A549 treated with Hydrocortisone at 1 μM for 4 hours (cell line): ENCODE data around the gene ZNF614. TPM values are rescaled to one million over a fixed set of nuclear protein-coding genes. Genes with fewer than 3 reads are reported as not detected.

Source experiments
- total RNA-seq: library from RNA; stranded (reverse); fragments of 200-300 nt; extraction: Qiagen RNA extraction; gene quantifications from 5 replicates; pipeline ENCODE4 v1.2.3, GENCODE V29; 2022

ZNF614 gene
- 2.5 to 3.8 TPM (median 3.1 TPM) in 5 replicates for total RNA-seq

DNA sequence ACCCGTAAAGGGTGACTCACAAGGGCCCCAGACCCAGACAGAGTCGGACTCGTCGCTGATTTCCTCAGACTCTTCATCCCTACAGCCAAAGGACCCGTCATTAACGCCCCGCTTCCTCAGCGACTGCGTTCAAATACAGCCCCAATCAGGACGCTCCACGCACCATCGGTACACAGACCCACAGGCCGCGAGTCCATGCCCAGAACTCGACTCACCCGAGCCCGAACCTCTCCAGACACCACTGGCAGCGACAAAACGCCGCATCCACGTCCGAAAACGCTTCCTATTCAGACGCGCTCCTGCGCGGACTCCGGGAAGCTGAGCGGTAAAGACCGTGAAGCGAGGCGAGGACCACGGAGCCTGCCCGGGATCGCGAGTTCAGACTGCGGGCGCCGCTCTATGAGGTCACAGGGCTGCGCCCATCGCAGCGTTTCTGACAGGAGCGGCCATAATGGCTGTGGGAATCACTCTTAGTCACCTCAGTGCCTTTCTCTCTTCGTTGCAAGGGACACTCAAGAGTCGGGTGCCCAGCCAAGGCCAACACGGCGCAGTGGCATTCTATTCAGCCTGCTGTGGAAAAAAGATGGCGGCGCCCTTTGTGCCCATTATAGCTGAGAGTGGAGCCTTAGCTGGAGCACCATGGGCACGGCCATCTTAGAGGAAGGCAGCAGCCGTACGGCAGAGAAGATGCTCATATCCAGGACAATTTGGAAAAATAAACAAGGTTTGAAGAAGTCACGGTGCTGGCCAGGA lies at the start of gene ZNF614:
Gene ZNF614, minus strand, starts transcription at position 353 of the 753 bp plus-strand sequence. CDS start 2,634 bp downstream, outside the sequence.

DNA sequence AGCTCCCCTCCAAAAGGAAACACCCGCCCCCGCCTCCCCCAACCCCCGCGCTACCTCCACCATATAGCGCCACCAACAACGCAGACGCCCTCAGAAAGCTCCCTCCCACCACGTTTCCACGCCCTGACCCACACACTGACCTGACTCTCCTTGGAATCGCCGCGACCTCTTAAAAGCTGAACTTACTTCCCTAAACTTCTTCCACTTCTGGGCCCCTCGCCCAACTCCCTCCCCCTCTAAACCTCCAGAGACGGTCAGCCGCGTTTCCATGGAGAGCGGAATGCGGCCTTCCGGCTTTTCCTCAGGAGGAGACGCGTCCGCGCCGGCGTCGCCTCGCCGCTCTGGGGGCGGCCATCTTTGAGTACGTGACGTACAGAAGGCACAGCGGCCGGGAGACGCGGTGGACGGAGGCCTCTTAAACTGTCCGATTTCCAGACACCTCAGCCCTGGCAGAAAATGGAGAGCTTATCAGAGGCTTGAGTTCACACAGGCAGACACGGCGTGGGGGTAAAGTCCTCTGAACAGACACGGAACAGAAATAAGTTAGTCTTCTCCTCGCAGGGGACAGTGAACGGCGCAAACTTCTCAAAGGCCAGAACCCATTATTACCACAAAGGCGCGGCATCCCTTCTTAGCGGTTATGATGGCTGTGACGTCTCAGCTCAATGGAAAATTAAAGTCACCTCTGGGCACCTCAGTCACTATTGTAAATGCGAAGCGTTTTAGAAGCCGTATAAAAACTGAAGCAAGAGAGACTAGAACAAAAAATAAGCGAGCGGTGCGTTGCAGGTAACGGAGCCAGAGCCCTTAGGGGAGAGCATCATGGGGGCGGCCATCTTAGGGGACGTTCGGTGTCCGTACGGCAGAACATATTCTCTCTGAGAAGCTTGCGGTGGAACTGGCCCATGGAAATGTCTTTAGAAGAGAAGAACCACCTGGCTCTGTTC lies 20.6 kb upstream of the ZNF614 start, which contains the start of gene ZNF432:
Gene ZNF432, minus strand, starts transcription at position 284 of the 947 bp plus-strand sequence. CDS start 1,970 bp downstream, outside the sequence.

DNA sequence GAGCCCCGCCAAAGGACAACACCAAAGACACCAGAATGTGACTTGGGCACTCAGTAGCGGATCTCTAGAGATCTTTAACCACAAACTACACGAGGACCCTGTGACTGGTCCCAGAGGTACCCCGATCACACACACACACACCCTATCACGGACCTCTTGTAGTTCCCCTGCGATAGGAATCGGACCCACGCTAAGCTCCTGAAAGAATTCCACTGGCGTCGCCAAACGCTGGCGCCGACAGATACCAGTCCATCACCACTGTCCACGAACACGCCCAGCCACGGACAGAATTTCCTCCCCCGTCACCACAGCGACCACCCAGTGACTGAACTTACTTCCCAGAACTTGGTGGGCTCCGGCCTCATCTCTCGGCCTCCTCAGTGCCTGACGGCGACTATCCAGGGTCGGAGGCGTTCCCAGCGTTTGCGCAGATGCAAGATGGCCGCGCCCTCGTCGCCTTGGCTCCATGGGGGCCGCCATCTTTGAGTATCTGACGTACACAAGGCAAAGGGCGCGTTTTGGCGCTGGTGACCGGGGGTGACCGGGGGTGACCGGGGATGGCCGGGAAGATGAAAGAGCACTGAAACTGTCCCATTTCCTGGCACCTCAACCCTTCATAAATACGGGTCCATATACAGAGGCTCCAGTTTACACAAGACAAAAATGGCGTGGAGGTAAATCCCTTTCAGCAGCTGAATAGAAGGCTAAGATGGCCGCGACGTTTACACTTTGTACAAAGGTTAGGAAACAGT lies 20.2 kb downstream of the ZNF614 start, which contains the start of gene ZNF615:
Gene ZNF615, minus strand, starts transcription at position 406 of the 752 bp plus-strand sequence. CDS start 4,500 bp downstream, outside the sequence.

DNA sequence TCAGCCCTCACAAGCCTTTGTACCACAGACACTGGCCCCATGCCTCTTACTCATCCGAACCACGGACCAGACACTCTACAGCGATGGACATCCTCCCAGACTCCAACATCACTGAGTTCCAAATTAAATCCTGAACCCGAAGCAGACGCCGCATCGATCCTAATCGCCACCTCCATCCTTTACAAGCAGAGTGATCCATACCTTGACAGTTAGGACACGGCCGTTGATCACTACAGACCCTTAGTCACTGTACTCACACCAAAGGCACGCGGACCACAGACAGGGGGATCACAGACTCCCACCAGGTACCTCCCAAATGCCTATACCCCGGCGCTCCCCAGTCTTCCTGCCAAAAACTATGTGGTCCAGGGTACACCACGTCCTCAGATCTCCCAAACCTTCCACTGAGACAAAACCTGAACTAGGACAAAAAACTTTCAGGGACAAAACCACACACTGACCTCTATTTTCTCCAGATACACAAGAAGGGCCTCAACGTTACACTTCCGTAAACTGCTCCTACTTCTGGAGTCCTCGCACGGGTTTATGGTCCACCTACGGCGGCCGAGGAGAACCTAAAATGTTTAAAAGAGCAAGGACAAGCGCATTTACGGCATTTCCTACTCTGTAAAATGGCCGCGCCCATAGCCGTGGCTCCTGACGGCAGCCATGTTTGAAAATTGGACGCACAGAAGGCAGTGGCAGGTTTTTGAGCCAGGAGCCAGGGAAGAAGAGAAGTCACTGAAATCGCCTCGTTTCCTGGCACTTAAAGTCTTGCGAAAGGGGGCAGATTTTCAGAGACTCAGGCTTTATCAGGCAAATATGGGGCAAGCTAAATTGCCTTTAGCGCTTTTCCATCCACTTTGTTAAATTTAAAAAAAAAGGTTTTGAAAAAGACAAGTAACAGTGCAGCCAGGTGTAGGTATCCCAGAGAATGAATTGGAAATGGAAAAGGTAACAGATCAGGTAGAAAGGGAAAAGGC lies 41.6 kb downstream of the ZNF614 start, which contains the start of gene ZNF350:
Gene ZNF350, minus strand, starts transcription at position 532 of the 983 bp plus-strand sequence. CDS start 12,480 bp downstream, outside the sequence.

Other genes with a start within 250 kb of the ZNF614 start
- not detected in 5 replicates for gene FPR3, start 233.2 kb downstream of the ZNF614 start, total RNA-seq
- gene ZNF577, start 140.4 kb downstream of the ZNF614 start, total RNA-seq, result 0.08 to 0.17 TPM (median 0.09 TPM) in 4 of 5 replicates, not detected in the other
- gene ZNF649, start 123.4 kb downstream of the ZNF614 start, total RNA-seq, result 0.17 to 0.41 TPM (median 0.22 TPM) in 5 replicates
- gene ZNF613, start 100.9 kb downstream of the ZNF614 start, total RNA-seq, result 0.63 to 1.9 TPM (median 1.5 TPM) in 5 replicates
- gene ZNF350, start 41.5 kb downstream of the ZNF614 start, total RNA-seq, result 3.3 to 6.3 TPM (median 3.6 TPM) in 5 replicates
- 2.2 to 5.9 TPM (median 3.4 TPM) in 5 replicates for gene ZNF615, start 20.2 kb downstream of the ZNF614 start, total RNA-seq
- 1.3 to 1.9 TPM (median 1.6 TPM) in 5 replicates for gene ZNF432, start 20.5 kb upstream of the ZNF614 start, total RNA-seq
- 1.5 to 2.4 TPM (median 2.3 TPM) in 5 replicates for gene ZNF841, start 67.4 kb upstream of the ZNF614 start, total RNA-seq
- 0.52 to 0.85 TPM (median 0.75 TPM) in 5 replicates for gene ZNF616, start 111.6 kb upstream of the ZNF614 start, total RNA-seq
- gene ZNF836, start 143.2 kb upstream of the ZNF614 start, total RNA-seq, result 0.45 to 1.2 TPM (median 0.88 TPM) in 5 replicates
- gene PPP2R1A, start 161.7 kb upstream of the ZNF614 start, total RNA-seq, result 178 to 309 TPM (median 306 TPM) in 5 replicates
- gene ZNF766, start 241.2 kb upstream of the ZNF614 start, total RNA-seq, result 5.9 to 14.2 TPM (median 9.0 TPM) in 5 replicates